Panc1 (cell line): ENCODE results near the gene GRIN2B. TPM values are rescaled to one million over a fixed set of nuclear protein-coding genes. Genes with fewer than 3 reads are reported as not detected.

Source experiments
- ATAC-seq: fragments of 200-7000 bp; cut with Tn5 transposase; 2 replicates; pipeline ENCODE4 v1.9.1; 2020; ENCODE audit warnings: mild to moderate bottlenecking, moderate library complexity
- BruUV-seq: library from RNA; stranded (reverse); fragments of 400-500 nt; replicated peaks from 2 replicates; lab custom pipeline; 2021; lab: Mats Ljungman, UMichigan
- CTCF ChIA-PET: fragments of 300-600 bp; sonication (Branson Sonifier 250); formaldehyde crosslinking; loops from one replicate; lab custom pipeline; 2022; ENCODE audit warnings: antibody characterized with exemption; lab: Charles Lee
- POLR2A ChIA-PET: fragments of 300-600 bp; sonication (Branson Sonifier 250); formaldehyde crosslinking; loops from one replicate; lab custom pipeline; 2022; ENCODE audit warnings: antibody characterized with exemption; lab: Charles Lee
- DNase-seq: peaks from one replicate; pipeline ENCODE4 v3.0.0-alpha.2; 2010; ENCODE audit warnings: low read depth, low spot score
- H3K27ac ChIP-seq: 2 replicates; pipeline ENCODE4 v1.5.1; 2011; ENCODE audit warnings: mild to moderate bottlenecking, low read length, inconsistent platforms
- H3K27me3 ChIP-seq: fragments of 200-500 bp; sonication (Bioruptor generic); 2 replicates; pipeline ENCODE4 v1.6.0; 2014; ENCODE audit warnings: low read length, inconsistent platforms; ENCODE audit not compliant: control insufficient read depth, insufficient read depth
- H3K36me3 ChIP-seq: fragments of 200-500 bp; sonication (Bioruptor generic); 2 replicates; pipeline ENCODE4 v1.5.1; 2014; ENCODE audit warnings: inconsistent platforms, mild to moderate bottlenecking, low read length, moderate library complexity; ENCODE audit not compliant: control insufficient read depth, insufficient read depth
- H3K4me1 ChIP-seq: 2 replicates; pipeline ENCODE4 v1.5.1; 2011; ENCODE audit warnings: inconsistent platforms, mild to moderate bottlenecking, low read length, moderate library complexity; ENCODE audit not compliant: control insufficient read depth, insufficient read depth
- H3K4me3 ChIP-seq, 2 experiments: 2 replicates each; pipeline ENCODE4 v1.5.1; 2011 to 2012; ENCODE audit warnings: low read depth in 2 of 2, low read length in 2 of 2, mild to moderate bottlenecking in 2 of 2, inconsistent platforms in 1 of 2, moderate library complexity in 1 of 2
- H3K9me3 ChIP-seq: fragments of 200-500 bp; sonication (Bioruptor generic); 2 replicates; pipeline ENCODE4 v1.5.1; 2014; ENCODE audit warnings: low read depth, mild to moderate bottlenecking, inconsistent platforms, low read length, moderate library complexity; ENCODE audit not compliant: control insufficient read depth, insufficient read depth
- CTCF ChIP-seq: fragments of 450-650 bp; IDR thresholded peaks from 2 replicates; pipeline ENCODE4 v1.5.1; 2017; ENCODE audit warnings: mild to moderate bottlenecking
- POLR2AphosphoS5 ChIP-seq: IDR thresholded peaks from 2 replicates; pipeline ENCODE4 v1.6.1; 2012; ENCODE audit warnings: mild to moderate bottlenecking, low read depth, low read length, moderate library complexity
- REST ChIP-seq, 2 experiments: IDR thresholded peaks; 2 replicates each; pipeline ENCODE4 v1.6.1; 2011 to 2012; ENCODE audit warnings: low read depth in 2 of 2, control low read depth in 1 of 2, low read length in 1 of 2, mild to moderate bottlenecking in 1 of 2, moderate library complexity in 1 of 2; ENCODE audit not compliant: insufficient read depth in 1 of 2
- SIN3A ChIP-seq: IDR thresholded peaks from 2 replicates; pipeline ENCODE4 v1.6.1; 2012; ENCODE audit warnings: low read depth, mild to moderate bottlenecking, low read length, moderate library complexity, borderline replicate concordance; ENCODE audit not compliant: insufficient read depth
- TCF7L2 ChIP-seq: IDR thresholded peaks from 2 replicates; pipeline ENCODE4 v1.6.1; 2011; ENCODE audit warnings: mild to moderate bottlenecking, low read depth, low read length, inconsistent platforms
- in situ Hi-C: cut with HindIII; loops from 2 replicates; pipeline ENCODE4 v1.10.0; 2016; ENCODE audit warnings: low sequenced_read_pairs, low pct_unique_long_range_greater_than_20kb
- intact Hi-C: fragments of 100-400 bp; cut with micrococcal nuclease; formaldehyde crosslinking; loops from one replicate; pipeline ENCODE4 v1.10.0; 2022; ENCODE audit not compliant: unreplicated experiment
- total RNA-seq: library from RNA; stranded (reverse); gene quantifications from one replicate; pipeline ENCODE4 v1.2.1, GENCODE V29; 2021; ENCODE audit not compliant: unreplicated experiment

GRIN2B gene
- total RNA-seq, 1 experiment from 2014 or later = not detected

GRCh38 chr12:14010989-14011388, 29.6 kb upstream of the GRIN2B start:
- Histone ChIP-seq H3K9me3 (no peaks in the 10 kb centered on the region), H3K27me3 (no peaks in the 10 kb centered on the region), H3K4me1 (no peaks in the 10 kb centered on the region), H3K36me3 (no peaks in the 10 kb centered on the region), H3K4me3 (no peak overlapping the region), H3K27ac (no peak overlapping the region)
- ChIA-PET CTCF (no interaction called here), POLR2A (no interaction called here)
- DNase-seq (no peak), ATAC-seq (no peak)
- BruUV-seq = no TSS peak
- intact Hi-C loops = no loop called here
- in situ Hi-C loops = no loop called here
- TF ChIP-seq SIN3A = no peak
- no peak for TF ChIP-seq TCF7L2
- TF ChIP-seq REST (IDR thresholded peaks at IDR 0.05; ENCODE audit: insufficient read depth in 1 of 2, low read depth in 2 of 2, low read length in 1 of 2) = no peak
- TF ChIP-seq POLR2AphosphoS5 = no peak
- TF ChIP-seq CTCF = no peak

- intact Hi-C loops = no loop called here
- CTCF ChIA-PET = no interaction called here
- H3K4me1 ChIP-seq = no peaks in the 10 kb centered on the region
- no peaks in the 10 kb centered on the region for H3K36me3 ChIP-seq
- H3K9me3 ChIP-seq = no peaks in the 10 kb centered on the region
- no peak overlapping the region for H3K4me3 ChIP-seq
- DNase-seq (no peak), ATAC-seq (no peak)
- BruUV-seq = no TSS peak
- TF ChIP-seq TCF7L2 = no peak
- no peak for TF ChIP-seq SIN3A
- TF ChIP-seq POLR2AphosphoS5 = no peak
- no peak for TF ChIP-seq REST (IDR thresholded peaks at IDR 0.05; ENCODE audit: insufficient read depth in 1 of 2, low read depth in 2 of 2, low read length in 1 of 2)
- TF ChIP-seq CTCF = no peak
- POLR2A ChIA-PET = no interaction called here
- in situ Hi-C loops = no loop called here
- H3K27me3 ChIP-seq = no peaks in the 10 kb centered on the region
- no peak overlapping the region for H3K27ac ChIP-seq
These were observed 26.2 kb upstream of the GRIN2B start for GRCh38 chr12:14007639-14008038.
